Peyer's patch (tissue), 4 donors: ENCODE data around the gene LEMD2.

ENCODE experiments used
- POLR2A ChIP-seq, 2 donors: fragments of 450-650 bp; IDR thresholded peaks; one replicate each; pipeline ENCODE4 v1.5.1; 2017; ENCODE audit warnings: antibody characterized with exemption in 2 of 2, mild to moderate bottlenecking in 2 of 2, moderate library complexity in 2 of 2
- TF ChIP-seq, protein P1 (sequence below), 6 experiments: fragments of 450-650 bp in 4 of 6; fragments of 200-600 bp in 2 of 6; sonication (generic) in 1 of 6; IDR thresholded peaks; one replicate each; pipeline ENCODE4 v1.5.1; 2017 to 2019; ENCODE audit warnings: antibody characterized with exemption in 6 of 6, mild to moderate bottlenecking in 3 of 6, moderate library complexity in 1 of 6

DNA sequence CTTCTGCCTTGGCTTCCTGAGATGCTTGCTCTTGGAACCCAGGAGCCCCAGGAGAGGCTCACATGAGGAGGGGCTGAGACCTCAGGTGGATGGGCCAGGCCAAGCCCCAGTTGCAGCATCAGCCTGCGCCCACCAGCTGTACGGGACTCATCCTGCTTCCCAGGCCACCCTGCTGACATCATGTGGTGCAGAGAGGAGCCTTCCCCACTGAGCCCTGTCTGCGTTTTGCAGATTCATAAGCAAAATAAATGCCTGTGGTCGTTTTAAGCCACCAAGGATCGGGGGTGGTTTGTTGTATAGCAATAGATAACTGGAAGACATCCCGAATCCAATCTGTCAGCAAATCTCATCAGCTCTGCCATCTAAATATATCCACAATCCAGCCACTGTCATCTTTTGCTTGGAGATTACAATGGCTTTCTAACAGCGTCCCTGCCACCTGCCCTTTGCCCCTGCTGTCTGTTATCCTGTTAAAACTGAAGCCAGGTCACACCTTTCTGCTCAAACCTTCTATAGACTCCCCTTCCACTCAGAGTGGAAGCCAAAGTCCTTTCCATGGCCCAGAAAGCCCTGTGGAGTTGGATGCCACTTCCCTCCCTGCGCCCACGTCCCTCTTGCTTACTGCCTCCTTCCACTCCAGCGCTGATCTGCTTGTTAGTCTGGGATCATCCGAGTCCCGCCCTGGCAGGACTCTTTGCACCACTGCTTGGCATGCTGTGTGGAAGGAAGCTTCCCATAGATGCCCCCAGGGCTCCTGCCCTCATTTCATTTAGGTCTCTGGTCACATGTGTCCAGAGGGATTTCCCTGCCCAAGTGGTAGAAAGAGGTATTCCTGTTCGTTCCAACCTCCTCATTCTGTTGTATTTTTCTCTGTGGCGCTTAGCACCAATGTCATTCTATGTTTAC, 38.9 kb upstream of the LEMD2 start:
- TF ChIP-seq, protein P1, sequence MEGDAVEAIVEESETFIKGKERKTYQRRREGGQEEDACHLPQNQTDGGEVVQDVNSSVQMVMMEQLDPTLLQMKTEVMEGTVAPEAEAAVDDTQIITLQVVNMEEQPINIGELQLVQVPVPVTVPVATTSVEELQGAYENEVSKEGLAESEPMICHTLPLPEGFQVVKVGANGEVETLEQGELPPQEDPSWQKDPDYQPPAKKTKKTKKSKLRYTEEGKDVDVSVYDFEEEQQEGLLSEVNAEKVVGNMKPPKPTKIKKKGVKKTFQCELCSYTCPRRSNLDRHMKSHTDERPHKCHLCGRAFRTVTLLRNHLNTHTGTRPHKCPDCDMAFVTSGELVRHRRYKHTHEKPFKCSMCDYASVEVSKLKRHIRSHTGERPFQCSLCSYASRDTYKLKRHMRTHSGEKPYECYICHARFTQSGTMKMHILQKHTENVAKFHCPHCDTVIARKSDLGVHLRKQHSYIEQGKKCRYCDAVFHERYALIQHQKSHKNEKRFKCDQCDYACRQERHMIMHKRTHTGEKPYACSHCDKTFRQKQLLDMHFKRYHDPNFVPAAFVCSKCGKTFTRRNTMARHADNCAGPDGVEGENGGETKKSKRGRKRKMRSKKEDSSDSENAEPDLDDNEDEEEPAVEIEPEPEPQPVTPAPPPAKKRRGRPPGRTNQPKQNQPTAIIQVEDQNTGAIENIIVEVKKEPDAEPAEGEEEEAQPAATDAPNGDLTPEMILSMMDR (IDR thresholded peaks at IDR 0.05), result no peak
- TF ChIP-seq POLR2A (IDR thresholded peaks at IDR 0.05), result no peak
